Thoracic aorta (tissue), 2 donors: ENCODE measurements around the gene NDUFS6. TPM values are rescaled to one million over a fixed set of nuclear protein-coding genes. Genes with fewer than 3 reads are reported as not detected.

Experiments used
- ATAC-seq: fragments of 150-250 bp; one replicate; pipeline ENCODE4 v1.8.0; 2017; ENCODE audit warnings: low read depth; ENCODE audit not compliant: insufficient number of reproducible peaks, low FRiP score
- DNase-seq: peaks from one replicate; pipeline ENCODE4 v3.0.0-alpha.2; 2020; ENCODE audit warnings: low spot score
- H3K27ac ChIP-seq, 2 donors: fragments of 200-600 bp; sonication (generic); 1 replicate in 1 of 2; 2 replicates in 1 of 2; pipeline ENCODE4 v1.5.1; 2016; ENCODE audit warnings: mild to moderate bottlenecking in 2 of 2, moderate library complexity in 2 of 2
- H3K27me3 ChIP-seq: fragments of 200-600 bp; sonication (generic); replicated peaks from 2 replicates; pipeline ENCODE4 v1.6.0; 2016; ENCODE audit warnings: mild to moderate bottlenecking; ENCODE audit not compliant: insufficient read depth
- H3K36me3 ChIP-seq: fragments of 200-600 bp; sonication (generic); one replicate; pipeline ENCODE4 v1.5.1; 2016
- H3K4me1 ChIP-seq, 2 donors: fragments of 200-600 bp; sonication (generic); 1 replicate in 1 of 2; 2 replicates in 1 of 2; pipeline versions ENCODE4 v1.5.1 to v1.6.0; 2016; ENCODE audit warnings: low read depth in 2 of 2, mild to moderate bottlenecking in 1 of 2; ENCODE audit not compliant: control insufficient read depth in 1 of 2
- H3K4me3 ChIP-seq: fragments of 200-600 bp; sonication (generic); 2 replicates; pipeline ENCODE4 v1.5.1; 2016; ENCODE audit warnings: mild to moderate bottlenecking
- H3K9me3 ChIP-seq: fragments of 200-600 bp; sonication (generic); 2 replicates; pipeline ENCODE4 v1.5.1; 2016
- CTCF ChIP-seq: fragments of 200-600 bp; sonication (generic); IDR thresholded peaks from one replicate; pipeline ENCODE4 v1.5.1; 2019; ENCODE audit warnings: antibody characterized with exemption
- total RNA-seq, 2 donors: library from RNA; depleted of rRNA; stranded (reverse); fragments of >200 nt; gene quantifications; one replicate each; pipeline versions ENCODE4 v1.1.0 to v1.2.3, GENCODE V29; 2016

Gene NDUFS6
- total RNA-seq, 2 donors from 2014 or later, result 25.7 to 26.5 TPM

GRCh38 chr5:1778138-1779020, 22.8 kb upstream of the NDUFS6 start:
- H3K27ac ChIP-seq, result no peak overlapping the region
- ATAC-seq (no peak), DNase-seq (no peak)
- H3K4me1 ChIP-seq, result no peaks in the 10 kb centered on the region
- TF ChIP-seq CTCF, result no peak
- H3K9me3 ChIP-seq, result no peaks in the 10 kb centered on the region
- no peaks in the 10 kb centered on the region for H3K27me3 ChIP-seq
- H3K4me3 ChIP-seq, result no peak overlapping the region
- H3K36me3 ChIP-seq, result no peaks in the 10 kb centered on the region

- H3K36me3 ChIP-seq, result no peaks in the 10 kb centered on the region
- TF ChIP-seq CTCF, result no peak
- no peak for ATAC-seq
- no peak for DNase-seq
- H3K4me3 ChIP-seq, result no peak overlapping the region
- H3K9me3 ChIP-seq, result no peaks in the 10 kb centered on the region
- no peak overlapping the region for H3K27ac ChIP-seq
- H3K4me1 ChIP-seq, result no peaks in the 10 kb centered on the region
- no peaks in the 10 kb centered on the region for H3K27me3 ChIP-seq
Measured at GRCh38 chr5:1779021-1779680, 22.1 kb upstream of the NDUFS6 start.

GRCh38 chr5:1779782-1780613, 21.2 kb upstream of the NDUFS6 start:
- Histone ChIP-seq H3K9me3 (no peaks in the 10 kb centered on the region), H3K27ac (no peak overlapping the region), H3K36me3 (no peaks in the 10 kb centered on the region), H3K4me3 (no peak overlapping the region), H3K27me3 (no peaks in the 10 kb centered on the region), H3K4me1 (no peaks in the 10 kb centered on the region)
- no peak for ATAC-seq
- TF ChIP-seq CTCF, result no peak
- no peak for DNase-seq

- ATAC-seq (no peak), DNase-seq (no peak)
- H3K27me3 ChIP-seq, result no peaks in the 10 kb centered on the region
- H3K27ac ChIP-seq, result no peak overlapping the region
- H3K4me3 ChIP-seq, result no peak overlapping the region
- H3K9me3 ChIP-seq, result no peaks in the 10 kb centered on the region
- TF ChIP-seq CTCF, result no peak
- no peaks in the 10 kb centered on the region for H3K36me3 ChIP-seq
- no peaks in the 10 kb centered on the region for H3K4me1 ChIP-seq
Measured at GRCh38 chr5:1780614-1780930, 20.6 kb upstream of the NDUFS6 start.

- Histone ChIP-seq H3K9me3 (no peaks in the 10 kb centered on the region), H3K27ac (no peak overlapping the region), H3K27me3 (no peaks in the 10 kb centered on the region), H3K4me3 (no peak overlapping the region), H3K36me3 (no peaks in the 10 kb centered on the region), H3K4me1 (no peaks in the 10 kb centered on the region)
- DNase-seq, result no peak
- TF ChIP-seq CTCF, result no peak
- ATAC-seq, result no peak
Measured at GRCh38 chr5:1781107-1781506, 20.1 kb upstream of the NDUFS6 start.
